A549 (cell line): ENCODE measurements around the gene LRCOL1. TPM values are rescaled to one million over a fixed set of nuclear protein-coding genes. Genes with fewer than 3 reads are reported as not detected.

ENCODE experiments used
- ATAC-seq, 2 experiments: fragments of 200-7000 bp in 1 of 2; fragments of >200 bp in 1 of 2; cut with Nextera tagmentation in 1 of 2; cut with Tn5 transposase in 1 of 2; 3 replicates each; pipeline versions ENCODE4 v1.8.0 to v1.9.1; 2018 to 2020; ENCODE audit warnings: mild to moderate bottlenecking in 1 of 2, moderate library complexity in 1 of 2
- CTCF ChIA-PET: fragments of 300-600 bp; sonication (Branson Sonifier 250); formaldehyde crosslinking; extraction: SDS; loops from one replicate; lab custom pipeline; 2021; ENCODE audit warnings: antibody characterized with exemption, inconsistent platforms; lab: Yijun Ruan, JAX
- POLR2A ChIA-PET: fragments of 350-600 bp; formaldehyde crosslinking; extraction: SDS; loops from one replicate; lab custom pipeline; 2021; ENCODE audit warnings: antibody characterized with exemption, inconsistent platforms; lab: Yijun Ruan, JAX
- DNase-seq, 2 experiments: peaks; one replicate each; pipeline versions ENCODE4 v3.0.0 to v3.0.0-alpha.2; 2011 to 2016; ENCODE audit warnings: low read depth in 1 of 2, low spot score in 1 of 2
- FAIRE-seq: peaks from 2 replicates; lab custom pipeline; 2011; peaks lifted over from hg19 to GRCh38; lab: Jason Lieb, UNC
- H3K27ac ChIP-seq, 2 experiments: fragments of >200 bp; sonication (Bioruptor Twin); formaldehyde crosslinking; 3 replicates each; pipeline ENCODE4 v1.5.1; 2016 to 2017
- H3K4me1 ChIP-seq: fragments of >200 bp; sonication (Bioruptor Twin); formaldehyde crosslinking; 3 replicates; pipeline ENCODE4 v1.6.1; 2016
- H3K4me2 ChIP-seq: fragments of >200 bp; sonication (Bioruptor Twin); formaldehyde crosslinking; 3 replicates; pipeline ENCODE4 v1.6.1; 2016
- H3K4me3 ChIP-seq: fragments of >200 bp; sonication (Bioruptor Twin); formaldehyde crosslinking; 3 replicates; pipeline ENCODE4 v1.5.1; 2016
- H3K9me3 ChIP-seq: fragments of >200 bp; sonication (Bioruptor Twin); formaldehyde crosslinking; 3 replicates; pipeline ENCODE4 v1.6.1; 2016
- CBX2 ChIP-seq: fragments of 200-600 bp; sonication (generic); IDR thresholded peaks from 2 replicates; pipeline ENCODE4 v1.6.1; 2016; ENCODE audit warnings: low read depth, mild to moderate bottlenecking, borderline replicate concordance
- CEBPB ChIP-seq, 2 experiments: fragments of >200 bp in 1 of 2; sonication (Bioruptor Twin) in 1 of 2; formaldehyde crosslinking in 1 of 2; IDR thresholded peaks; 2 replicates each; pipeline ENCODE4 v1.6.1; 2012 to 2016
- CTCF ChIP-seq: fragments of >200 bp; sonication (Bioruptor Twin); formaldehyde crosslinking; IDR thresholded peaks from 3 replicates; pipeline ENCODE4 v1.5.1; 2016
- ESRRA ChIP-seq: fragments of 150-350 bp; IDR thresholded peaks from 2 replicates; pipeline ENCODE4 v1.6.1; 2014; ENCODE audit warnings: mild to moderate bottlenecking, low read length, borderline replicate concordance
- FOSB ChIP-seq: fragments of 250-450 bp; sonication (Bioruptor Pico); IDR thresholded peaks from 2 replicates; pipeline ENCODE4 v1.5.0; 2020; ENCODE audit warnings: mild to moderate bottlenecking, moderate library complexity
- HOXB5 ChIP-seq: fragments of 250-450 bp; sonication (Bioruptor Pico); IDR thresholded peaks from 2 replicates; pipeline ENCODE4 v1.5.0; 2020; ENCODE audit warnings: mild to moderate bottlenecking, moderate library complexity
- KDM5A ChIP-seq: fragments of 200-600 bp; sonication (generic); IDR thresholded peaks from 2 replicates; pipeline ENCODE4 v1.6.1; 2016; ENCODE audit warnings: antibody characterized with exemption, mild to moderate bottlenecking
- RARB ChIP-seq: fragments of 250-450 bp; sonication (Bioruptor Pico); IDR thresholded peaks from 2 replicates; pipeline ENCODE4 v1.8.0; 2021; ENCODE audit warnings: mild to moderate bottlenecking, moderate library complexity
- RCOR1 ChIP-seq: fragments of 150-350 bp; IDR thresholded peaks from 2 replicates; pipeline ENCODE4 v1.6.1; 2014; ENCODE audit warnings: antibody characterized with exemption, low read length, low read depth
- RFX5 ChIP-seq: fragments of 450-650 bp; IDR thresholded peaks from 2 replicates; pipeline ENCODE4 v1.7.1; 2014; ENCODE audit warnings: antibody characterized with exemption, mild to moderate bottlenecking, moderate library complexity
- SMC3 ChIP-seq: fragments of >200 bp; sonication (Bioruptor Twin); formaldehyde crosslinking; IDR thresholded peaks from 3 replicates; pipeline ENCODE4 v1.6.1; 2018; ENCODE audit warnings: inconsistent platforms
- SREBF2 ChIP-seq: fragments of 450-650 bp; IDR thresholded peaks from 2 replicates; pipeline ENCODE4 v1.6.1; 2014; ENCODE audit warnings: mild to moderate bottlenecking, moderate library complexity
- TFCP2L1 ChIP-seq: fragments of 250-450 bp; sonication (Bioruptor Pico); IDR thresholded peaks from 2 replicates; pipeline ENCODE4 v1.5.0; 2021; ENCODE audit warnings: mild to moderate bottlenecking
- USF2 ChIP-seq: fragments of 450-650 bp; IDR thresholded peaks from 2 replicates; pipeline ENCODE4 v1.6.1; 2014; ENCODE audit warnings: antibody characterized with exemption
- ZFP36 ChIP-seq: fragments of 450-650 bp; IDR thresholded peaks from 2 replicates; pipeline ENCODE4 v1.6.1; 2014; ENCODE audit warnings: borderline replicate concordance; ENCODE audit not compliant: partially characterized antibody
- ZNF302 ChIP-seq: fragments of 250-450 bp; sonication (Bioruptor Pico); IDR thresholded peaks from 2 replicates; pipeline ENCODE4 v1.9.0; 2021; ENCODE audit warnings: inconsistent platforms, mild to moderate bottlenecking, moderate library complexity
- WGBS: methylation state at CpG from one replicate; pipeline ENCODE4 v1.1.6; 2017; ENCODE audit errors: missing lambda C conversion rate; 5-methylcytosine and 5-hydroxymethylcytosine counted together
- polyA plus RNA-seq, 4 experiments: library from polyadenylated mRNA; depleted of rRNA in 3 of 4; stranded (reverse); fragments of >200 nt; fragmentation: RNase III in 1 of 4; extraction: RNeasy Plus Mini Kit Qiagen cat#74134 plus additional on column Dnase treatment in 1 of 4; gene quantifications; 2 replicates in 3 of 4; 3 replicates in 1 of 4; pipeline ENCODE4 v1.2.3, GENCODE V29; 2011 to 2017
- TF ChIP-seq, protein P1 (sequence below): fragments of >200 bp; sonication (Bioruptor Twin); formaldehyde crosslinking; IDR thresholded peaks from 3 replicates; pipeline ENCODE4 v1.6.1; 2016
- TF ChIP-seq, protein P2 (sequence below): IDR thresholded peaks from 2 replicates; pipeline ENCODE4 v1.6.1; 2012
- TF ChIP-seq, protein P3 (sequence below): fragments of >200 bp; sonication (Bioruptor Twin); formaldehyde crosslinking; IDR thresholded peaks from 2 replicates; pipeline ENCODE4 v1.6.1; 2016

The LRCOL1 gene
- polyA plus RNA-seq, 2 of the 4 experiments (the other 2 are of a cell fraction) = not detected

- Histone ChIP-seq H3K9me3 (no peaks in the 10 kb centered on the region), H3K4me3 (no peak overlapping the region), H3K4me2 (no peak overlapping the region), H3K27ac (no peak overlapping the region), H3K4me1 (0 out of 3 replicates have a peak, but pooled peaks cover 3% of the 10 kb centered on the region)
- no peak for DNase-seq
- ATAC-seq = no peak
- FAIRE-seq = no peak
- ChIA-PET CTCF (interaction anchor here (1.4 kb wide), 1 partner anchor 178 kb away, joined by 7 read pairs; no protein-coding TSS in a partner anchor), POLR2A (no interaction called here)
- TF ChIP-seq, protein P1, sequence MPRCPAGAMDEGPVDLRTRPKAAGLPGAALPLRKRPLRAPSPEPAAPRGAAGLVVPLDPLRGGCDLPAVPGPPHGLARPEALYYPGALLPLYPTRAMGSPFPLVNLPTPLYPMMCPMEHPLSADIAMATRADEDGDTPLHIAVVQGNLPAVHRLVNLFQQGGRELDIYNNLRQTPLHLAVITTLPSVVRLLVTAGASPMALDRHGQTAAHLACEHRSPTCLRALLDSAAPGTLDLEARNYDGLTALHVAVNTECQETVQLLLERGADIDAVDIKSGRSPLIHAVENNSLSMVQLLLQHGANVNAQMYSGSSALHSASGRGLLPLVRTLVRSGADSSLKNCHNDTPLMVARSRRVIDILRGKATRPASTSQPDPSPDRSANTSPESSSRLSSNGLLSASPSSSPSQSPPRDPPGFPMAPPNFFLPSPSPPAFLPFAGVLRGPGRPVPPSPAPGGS = no peak
- TF ChIP-seq RARB (CRISPR knock-in tag) = no peak
- TF ChIP-seq TFCP2L1 (CRISPR knock-in tag) = no peak
- no peak for TF ChIP-seq ZFP36
- TF ChIP-seq ZNF302 = no peak
- TF ChIP-seq, protein P2, sequence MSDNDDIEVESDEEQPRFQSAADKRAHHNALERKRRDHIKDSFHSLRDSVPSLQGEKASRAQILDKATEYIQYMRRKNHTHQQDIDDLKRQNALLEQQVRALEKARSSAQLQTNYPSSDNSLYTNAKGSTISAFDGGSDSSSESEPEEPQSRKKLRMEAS = no peak
- TF ChIP-seq, protein P3, sequence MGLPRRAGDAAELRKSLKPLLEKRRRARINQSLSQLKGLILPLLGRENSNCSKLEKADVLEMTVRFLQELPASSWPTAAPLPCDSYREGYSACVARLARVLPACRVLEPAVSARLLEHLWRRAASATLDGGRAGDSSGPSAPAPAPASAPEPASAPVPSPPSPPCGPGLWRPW = no peak
- no peak for TF ChIP-seq USF2
- no peak for TF ChIP-seq SMC3
- TF ChIP-seq RFX5 = no peak
- TF ChIP-seq FOSB = no peak
- no peak for TF ChIP-seq KDM5A
- 77% methylated on average over 38 of the region's 38 CpGs for WGBS
These were observed 18.0 kb downstream of the LRCOL1 start for GRCh38 chr12:132592282-132592970.

- H3K4me2 ChIP-seq = no peak overlapping the region
- 0 out of 3 replicates have a peak, but pooled peaks cover 3% of the 10 kb centered on the region for H3K4me1 ChIP-seq
- TF ChIP-seq CTCF (no peak), FOSB (no peak), SREBF2 (no peak)
- CTCF ChIA-PET = interaction anchor here (0.7 to 1.3 kb wide), 5 partner anchors 9 to 177 kb away, joined by 3 to 5 read pairs (median 4); no protein-coding TSS in a partner anchor
- FAIRE-seq (no peak), ATAC-seq (no peak), DNase-seq (no peak)
- POLR2A ChIA-PET = no interaction called here
- 76% methylated on average over 45 of the region's 45 CpGs for WGBS
- no peak overlapping the region for H3K4me3 ChIP-seq
- H3K9me3 ChIP-seq = no peaks in the 10 kb centered on the region
- no peak overlapping the region for H3K27ac ChIP-seq
These were observed 19.1 kb downstream of the LRCOL1 start for GRCh38 chr12:132591107-132591935.

GRCh38 chr12:132588821-132589669 is 21.3 kb downstream of the LRCOL1 start:
- FAIRE-seq (no peak), ATAC-seq (no peak)
- CTCF ChIA-PET = interaction anchor here (1.1 to 1.2 kb wide), 2 partner anchors 23 to 26 kb away, joined by 3 read pairs; no protein-coding TSS in a partner anchor

More at GRCh38 chr12:132588821-132589669, 21.3 kb downstream of the LRCOL1 start:
- H3K9me3 ChIP-seq = no peaks in the 10 kb centered on the region
- no peak overlapping the region for H3K27ac ChIP-seq
- H3K4me2 ChIP-seq = no peak overlapping the region
- no peak overlapping the region for H3K4me3 ChIP-seq
- no peak for DNase-seq
- no peaks in the 10 kb centered on the region for H3K4me1 ChIP-seq
- 67% methylated on average over 19 of the region's 19 CpGs for WGBS
- TF ChIP-seq RCOR1 = no peak
- TF ChIP-seq CBX2 = no peak
- no peak for TF ChIP-seq CEBPB (IDR thresholded peaks at IDR 0.05)
- no peak for TF ChIP-seq ESRRA
- TF ChIP-seq HOXB5 = no peak
- no peak for TF ChIP-seq ZFP36
- POLR2A ChIA-PET = no interaction called here
